ENCODE measurements around the gene INTS3. TPM values are rescaled to one million over a fixed set of nuclear protein-coding genes. Genes with fewer than 3 reads are reported as not detected.

The INTS3 gene
- total RNA-seq, 6 experiments from 2014 or later = 33.6 to 43.8 (median 36.4) TPM

- DNase-seq = no peak
- Mint-ChIP-seq H3K9me3 (no peaks in the 10 kb centered on the region), H3K4me1 (ENCODE audit: low read depth) (peaks cover 17% of the 10 kb centered on the region), H3K27me3 (ENCODE audit: insufficient read depth) (peaks cover 8% of the 10 kb centered on the region), H3K27ac (no peak overlapping the region), H3K4me3 (peak overlapping the region; percentile 51), H3K36me3 (ENCODE audit: low read depth) (0 out of 2 replicates have a peak, but pooled peaks cover 4% of the 10 kb centered on the region)
- no peak for TF ChIP-seq CTCF (IDR thresholded peaks at IDR 0.05)
These were observed 49.1 kb downstream of the INTS3 start for GRCh38 chr1:153776845-153777370.

- Mint-ChIP-seq H3K4me3 (no peak overlapping the region; the same call in 1 of the 2 replicates), H3K36me3 (ENCODE audit: low read depth) (0 out of 2 replicates have a peak, but pooled peaks cover 4% of the 10 kb centered on the region), H3K27ac (no peak overlapping the region)
These were observed 49.8 kb downstream of the INTS3 start for GRCh38 chr1:153777648-153778047.

GRCh38 chr1:153778051-153778823, 50.4 kb downstream of the INTS3 start:
- Mint-ChIP-seq H3K4me1 (ENCODE audit: low read depth) (peaks cover 20% of the 10 kb centered on the region), H3K9me3 (no peaks in the 10 kb centered on the region), H3K27ac (no peak overlapping the region), H3K27me3 (ENCODE audit: insufficient read depth) (peaks cover 8% of the 10 kb centered on the region), H3K36me3 (ENCODE audit: low read depth) (0 out of 2 replicates have a peak, but pooled peaks cover 4% of the 10 kb centered on the region), H3K4me3 (no peak overlapping the region)
- TF ChIP-seq CTCF (IDR thresholded peaks at IDR 0.05) = no peak
- DNase-seq = no peak

More at GRCh38 chr1:153777648-153778047, 49.8 kb downstream of the INTS3 start:
- no peak for TF ChIP-seq CTCF (IDR thresholded peaks at IDR 0.05)
- Mint-ChIP-seq H3K9me3 (no peaks in the 10 kb centered on the region), H3K4me1 (ENCODE audit: low read depth) (peaks cover 17% of the 10 kb centered on the region), H3K27me3 (ENCODE audit: insufficient read depth) (peaks cover 8% of the 10 kb centered on the region)
- DNase-seq = no peak

GRCh38 chr1:153778824-153779519, 51.1 kb downstream of the INTS3 start:
- TF ChIP-seq CTCF (IDR thresholded peaks at IDR 0.05) = no peak
- H3K27ac Mint-ChIP-seq = no peak overlapping the region
- peaks cover 16% of the 10 kb centered on the region for H3K4me1 Mint-ChIP-seq (ENCODE audit: low read depth)
- H3K4me3 Mint-ChIP-seq = no peak overlapping the region
- H3K36me3 Mint-ChIP-seq (ENCODE audit: low read depth) = no peaks in the 10 kb centered on the region
- H3K27me3 Mint-ChIP-seq (ENCODE audit: insufficient read depth) = peaks cover 8% of the 10 kb centered on the region
- no peak for DNase-seq
- no peaks in the 10 kb centered on the region for H3K9me3 Mint-ChIP-seq

GRCh38 chr1:153779781-153780541, 52.1 kb downstream of the INTS3 start:
- Mint-ChIP-seq H3K4me1 (ENCODE audit: low read depth) (peaks cover 6% of the 10 kb centered on the region), H3K4me3 (no peak overlapping the region), H3K9me3 (no peaks in the 10 kb centered on the region), H3K27me3 (ENCODE audit: insufficient read depth) (peaks cover 4% of the 10 kb centered on the region; the same call in 1 of the 2 replicates), H3K27ac (no peak overlapping the region), H3K36me3 (ENCODE audit: low read depth) (no peaks in the 10 kb centered on the region)
- no peak for DNase-seq
- TF ChIP-seq CTCF (IDR thresholded peaks at IDR 0.05) = no peak

All from HFFc6 (cell line).